HEK293 (cell line): ENCODE data around the gene ANKRD33.

Source experiments
- HOXC10 ChIP-seq: sonication (generic); formaldehyde crosslinking; IDR thresholded peaks from 2 replicates; pipeline ENCODE4 v1.8.1; 2023; ENCODE audit warnings: mild to moderate bottlenecking, missing genetic modification reagents
- KLF16 ChIP-seq: fragments of 450-650 bp; formaldehyde crosslinking; IDR thresholded peaks from 2 replicates; pipeline ENCODE4 v1.5.1; 2017; ENCODE audit warnings: missing biosample characterization, missing genetic modification characterization
- KLF8 ChIP-seq: fragments of 450-650 bp; formaldehyde crosslinking; IDR thresholded peaks from 2 replicates; pipeline ENCODE4 v1.5.1; 2016; ENCODE audit warnings: missing biosample characterization, missing genetic modification characterization
- ZNF121 ChIP-seq: fragments of 450-650 bp; formaldehyde crosslinking; IDR thresholded peaks from 2 replicates; pipeline ENCODE4 v1.5.1; 2016; ENCODE audit warnings: missing biosample characterization, missing genetic modification characterization
- ZNF274 ChIP-seq, 2 experiments: fragments of 200-500 bp in 1 of 2; fragments of 450-650 bp in 1 of 2; sonication (Bioruptor generic) in 1 of 2; formaldehyde crosslinking in 1 of 2; IDR thresholded peaks; 2 replicates each; pipeline versions ENCODE4 v1.5.1 to v1.6.1; 2014 to 2016; ENCODE audit warnings: borderline replicate concordance in 1 of 2, inconsistent platforms in 1 of 2, low read length in 1 of 2, missing biosample characterization in 1 of 2, missing genetic modification characterization in 1 of 2
- ZNF335 ChIP-seq: fragments of 450-650 bp; formaldehyde crosslinking; conservative IDR thresholded peaks from 2 replicates; pipeline ENCODE4 v1.5.1; 2016; ENCODE audit warnings: missing biosample characterization, missing genetic modification characterization
- ZNF558 ChIP-seq: fragments of 450-650 bp; formaldehyde crosslinking; IDR thresholded peaks from 2 replicates; pipeline ENCODE4 v1.5.1; 2016; ENCODE audit warnings: missing biosample characterization, missing genetic modification characterization
- ZNF670 ChIP-seq: fragments of 450-650 bp; formaldehyde crosslinking; IDR thresholded peaks from 2 replicates; pipeline ENCODE4 v1.5.1; 2016; ENCODE audit warnings: missing biosample characterization, missing genetic modification characterization, low read depth
- TF ChIP-seq, protein P1 (sequence below): fragments of 450-650 bp; formaldehyde crosslinking; IDR thresholded peaks from 2 replicates; pipeline ENCODE4 v1.5.1; 2016; ENCODE audit warnings: missing biosample characterization, missing genetic modification characterization
- TF ChIP-seq, protein P2 (sequence below): fragments of 450-650 bp; formaldehyde crosslinking; IDR thresholded peaks from 2 replicates; pipeline ENCODE4 v1.5.1; 2016; ENCODE audit warnings: missing biosample characterization, missing genetic modification characterization

DNA sequence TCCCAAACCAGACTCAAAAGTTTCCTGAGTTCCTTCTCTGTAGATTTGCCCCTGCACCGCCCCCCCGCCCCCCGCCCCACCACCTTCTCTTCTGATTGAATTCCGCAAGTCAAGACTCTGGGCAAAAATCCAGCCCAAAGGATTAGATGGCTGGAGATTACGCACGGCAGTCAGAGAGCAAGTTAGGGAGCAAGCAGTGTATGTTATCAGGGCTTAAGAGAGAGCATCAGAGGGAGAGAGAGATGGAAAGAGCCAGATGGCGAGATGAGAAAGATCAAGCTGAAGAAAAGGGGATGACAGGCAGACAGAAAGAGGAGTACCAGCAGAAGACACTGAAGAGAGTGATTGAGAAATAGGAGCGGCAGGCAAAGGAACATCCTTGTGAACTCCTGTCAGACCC, 13.9 kb upstream of the ANKRD33 start:
- TF ChIP-seq ZNF335 (tag by site-specific recombination) (no peak), KLF8 (no peak), ZNF670 (tag by site-specific recombination) (no peak), ZNF558 (tag by site-specific recombination) (no peak), KLF16 (tag by site-specific recombination) (no peak), ZNF121 (tag by site-specific recombination) (no peak), HOXC10 (CRISPR knock-in tag) (no peak), ZNF274 (IDR thresholded peaks at IDR 0.05; ENCODE audit: low read length) (no peak), ZNF274 (tag by site-specific recombination; IDR thresholded peaks at IDR 0.05; ENCODE audit: borderline replicate concordance) (no peak)
- TF ChIP-seq, protein P1, sequence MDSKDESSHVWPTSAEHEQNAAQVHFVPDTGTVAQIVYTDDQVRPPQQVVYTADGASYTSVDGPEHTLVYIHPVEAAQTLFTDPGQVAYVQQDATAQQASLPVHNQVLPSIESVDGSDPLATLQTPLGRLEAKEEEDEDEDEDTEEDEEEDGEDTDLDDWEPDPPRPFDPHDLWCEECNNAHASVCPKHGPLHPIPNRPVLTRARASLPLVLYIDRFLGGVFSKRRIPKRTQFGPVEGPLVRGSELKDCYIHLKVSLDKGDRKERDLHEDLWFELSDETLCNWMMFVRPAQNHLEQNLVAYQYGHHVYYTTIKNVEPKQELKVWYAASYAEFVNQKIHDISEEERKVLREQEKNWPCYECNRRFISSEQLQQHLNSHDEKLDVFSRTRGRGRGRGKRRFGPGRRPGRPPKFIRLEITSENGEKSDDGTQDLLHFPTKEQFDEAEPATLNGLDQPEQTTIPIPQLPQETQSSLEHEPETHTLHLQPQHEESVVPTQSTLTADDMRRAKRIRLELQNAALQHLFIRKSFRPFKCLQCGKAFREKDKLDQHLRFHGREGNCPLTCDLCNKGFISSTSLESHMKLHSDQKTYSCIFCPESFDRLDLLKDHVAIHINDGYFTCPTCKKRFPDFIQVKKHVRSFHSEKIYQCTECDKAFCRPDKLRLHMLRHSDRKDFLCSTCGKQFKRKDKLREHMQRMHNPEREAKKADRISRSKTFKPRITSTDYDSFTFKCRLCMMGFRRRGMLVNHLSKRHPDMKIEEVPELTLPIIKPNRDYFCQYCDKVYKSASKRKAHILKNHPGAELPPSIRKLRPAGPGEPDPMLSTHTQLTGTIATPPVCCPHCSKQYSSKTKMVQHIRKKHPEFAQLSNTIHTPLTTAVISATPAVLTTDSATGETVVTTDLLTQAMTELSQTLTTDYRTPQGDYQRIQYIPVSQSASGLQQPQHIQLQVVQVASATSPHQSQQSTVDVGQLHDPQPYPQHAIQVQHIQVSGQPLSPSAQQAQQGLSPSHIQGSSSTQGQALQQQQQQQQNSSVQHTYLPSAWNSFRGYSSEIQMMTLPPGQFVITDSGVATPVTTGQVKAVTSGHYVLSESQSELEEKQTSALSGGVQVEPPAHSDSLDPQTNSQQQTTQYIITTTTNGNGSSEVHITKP (tag by site-specific recombination): no peak
- TF ChIP-seq, protein P2, sequence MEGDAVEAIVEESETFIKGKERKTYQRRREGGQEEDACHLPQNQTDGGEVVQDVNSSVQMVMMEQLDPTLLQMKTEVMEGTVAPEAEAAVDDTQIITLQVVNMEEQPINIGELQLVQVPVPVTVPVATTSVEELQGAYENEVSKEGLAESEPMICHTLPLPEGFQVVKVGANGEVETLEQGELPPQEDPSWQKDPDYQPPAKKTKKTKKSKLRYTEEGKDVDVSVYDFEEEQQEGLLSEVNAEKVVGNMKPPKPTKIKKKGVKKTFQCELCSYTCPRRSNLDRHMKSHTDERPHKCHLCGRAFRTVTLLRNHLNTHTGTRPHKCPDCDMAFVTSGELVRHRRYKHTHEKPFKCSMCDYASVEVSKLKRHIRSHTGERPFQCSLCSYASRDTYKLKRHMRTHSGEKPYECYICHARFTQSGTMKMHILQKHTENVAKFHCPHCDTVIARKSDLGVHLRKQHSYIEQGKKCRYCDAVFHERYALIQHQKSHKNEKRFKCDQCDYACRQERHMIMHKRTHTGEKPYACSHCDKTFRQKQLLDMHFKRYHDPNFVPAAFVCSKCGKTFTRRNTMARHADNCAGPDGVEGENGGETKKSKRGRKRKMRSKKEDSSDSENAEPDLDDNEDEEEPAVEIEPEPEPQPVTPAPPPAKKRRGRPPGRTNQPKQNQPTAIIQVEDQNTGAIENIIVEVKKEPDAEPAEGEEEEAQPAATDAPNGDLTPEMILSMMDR: no peak
